H1 (cell line): ENCODE measurements around the gene UNC5B. TPM values are rescaled to one million over a fixed set of nuclear protein-coding genes. Genes with fewer than 3 reads are reported as not detected.

Experiments used
- CTCF ChIA-PET: fragments of 300-600 bp; sonication (Branson Sonifier 250); formaldehyde crosslinking; loops from one replicate; lab custom pipeline; 2021; ENCODE audit not compliant: partially characterized antibody; lab: Charles Lee
- POLR2A ChIA-PET: fragments of 300-600 bp; sonication (Branson Sonifier 250); formaldehyde crosslinking; loops from one replicate; lab custom pipeline; 2021; ENCODE audit warnings: inconsistent platforms; ENCODE audit not compliant: partially characterized antibody; lab: Charles Lee
- DNase-seq, 2 experiments: peaks; one replicate each; pipeline versions ENCODE4 v3.0.0 to v3.0.0-alpha.2; 2010 to 2022; ENCODE audit warnings: low spot score in 2 of 2, low read depth in 1 of 2, mixed read lengths in 1 of 2
- FAIRE-seq: peaks from 2 replicates; lab custom pipeline; 2011; peaks lifted over from hg19 to GRCh38; lab: Jason Lieb, UNC
- H2AFZ ChIP-seq: 2 replicates; pipeline ENCODE4 v1.8.1; 2012; ENCODE audit warnings: low read length, inconsistent platforms
- H2AK5ac ChIP-seq: 2 replicates; pipeline ENCODE4 v1.6.1; 2013; ENCODE audit warnings: low read depth, low read length
- H2BK120ac ChIP-seq: replicated peaks from 2 replicates; pipeline ENCODE3; 2013; ENCODE audit warnings: low read depth, low read length, inconsistent platforms
- H2BK12ac ChIP-seq: 2 replicates; pipeline ENCODE4 v1.6.1; 2013; ENCODE audit warnings: low read depth, low read length
- H2BK15ac ChIP-seq: 2 replicates; pipeline ENCODE4 v1.6.1; 2013; ENCODE audit warnings: low read length
- H2BK20ac ChIP-seq: 2 replicates; pipeline ENCODE4 v1.6.1; 2013; ENCODE audit warnings: low read length
- H2BK5ac ChIP-seq: 2 replicates; pipeline ENCODE4 v1.6.1; 2013; ENCODE audit warnings: low read depth, low read length
- H3K14ac ChIP-seq: 2 replicates; pipeline ENCODE4 v1.6.1; 2013; ENCODE audit warnings: inconsistent platforms; ENCODE audit not compliant: insufficient read length
- H3K18ac ChIP-seq: 2 replicates; pipeline ENCODE4 v1.6.1; 2013; ENCODE audit warnings: low read length; ENCODE audit errors: extremely low read depth
- H3K23ac ChIP-seq: 2 replicates; pipeline ENCODE4 v1.6.1; 2013; ENCODE audit warnings: inconsistent platforms; ENCODE audit not compliant: insufficient read length
- H3K23me2 ChIP-seq: 2 replicates; pipeline ENCODE4 v1.6.1; 2013; ENCODE audit warnings: low read depth, low read length
- H3K27ac ChIP-seq: 2 replicates; pipeline ENCODE4 v1.6.1; 2011; ENCODE audit warnings: low read depth, low read length, inconsistent platforms
- H3K27me3 ChIP-seq, 4 experiments: replicated peaks in 1 of 4; 1 replicate in 1 of 4; 2 replicates in 3 of 4; pipeline versions ENCODE4 v1.6.1 to v1.8.1; 2011 to 2013; ENCODE audit warnings: low read length in 3 of 4, mild to moderate bottlenecking in 3 of 4, inconsistent platforms in 2 of 4, mixed read lengths in 2 of 4, moderate library complexity in 1 of 4; ENCODE audit not compliant: control insufficient read depth in 3 of 4, insufficient read depth in 3 of 4; ENCODE audit errors: extremely low read depth in 1 of 4
- H3K36me3 ChIP-seq, 4 experiments: 2 replicates each; pipeline versions ENCODE4 v1.6.1 to v1.8.1; 2011 to 2013; ENCODE audit warnings: mild to moderate bottlenecking in 4 of 4, low read length in 3 of 4, moderate library complexity in 2 of 4, control low read depth in 1 of 4, inconsistent platforms in 1 of 4; ENCODE audit not compliant: insufficient read depth in 4 of 4, control insufficient read depth in 2 of 4
- H3K4ac ChIP-seq: replicated peaks from 2 replicates; pipeline ENCODE3; 2013; ENCODE audit warnings: low read length, low read depth, mixed read lengths, inconsistent platforms; ENCODE audit not compliant: insufficient read length
- H3K4me1 ChIP-seq, 4 experiments: replicated peaks in 1 of 4; 1 replicate in 1 of 4; 2 replicates in 3 of 4; pipeline versions ENCODE4 v1.6.1 to v1.8.1; 2011 to 2013; ENCODE audit warnings: low read length in 3 of 4, inconsistent platforms in 2 of 4, mixed read lengths in 1 of 4; ENCODE audit not compliant: insufficient read depth in 4 of 4, control insufficient read depth in 3 of 4
- H3K4me2 ChIP-seq, 2 experiments: 2 replicates each; pipeline versions ENCODE4 v1.6.1 to v1.8.1; 2011 to 2013; ENCODE audit warnings: low read depth in 2 of 2, low read length in 2 of 2, control low read depth in 1 of 2, inconsistent platforms in 1 of 2, mild to moderate bottlenecking in 1 of 2; ENCODE audit not compliant: insufficient read depth in 1 of 2
- H3K4me3 ChIP-seq, 4 experiments: fragments of 200-600, 300-600 bp in 1 of 4; sonication (generic), shearing (Covaris generic), sonication (Bioruptor Twin) in 1 of 4; 2 replicates each; pipeline versions ENCODE4 v1.5.1 to v1.8.1; 2011 to 2016; ENCODE audit warnings: low read length in 4 of 4, low read depth in 3 of 4, control low read depth in 2 of 4, inconsistent platforms in 2 of 4, mild to moderate bottlenecking in 2 of 4, mixed read lengths in 1 of 4, moderate library complexity in 1 of 4; ENCODE audit not compliant: insufficient read depth in 2 of 4; ENCODE audit errors: extremely low read depth in 1 of 4
- H3K56ac ChIP-seq: replicated peaks from 2 replicates; pipeline ENCODE3; 2013; ENCODE audit warnings: low read depth, mild to moderate bottlenecking, mixed read lengths, low read length, inconsistent platforms; ENCODE audit not compliant: insufficient read length
- H3K79me1 ChIP-seq: 2 replicates; pipeline ENCODE4 v1.6.1; 2013; ENCODE audit warnings: low read depth, low read length, control low read depth
- H3K79me2 ChIP-seq, 2 experiments: 2 replicates each; pipeline versions ENCODE4 v1.6.1 to v1.8.1; 2012 to 2013; ENCODE audit warnings: low read length in 2 of 2, mild to moderate bottlenecking in 2 of 2, inconsistent platforms in 1 of 2; ENCODE audit not compliant: insufficient read depth in 2 of 2, control insufficient read depth in 1 of 2
- H3K9ac ChIP-seq, 4 experiments: replicated peaks in 1 of 4; 1 replicate in 1 of 4; 2 replicates in 3 of 4; pipeline versions ENCODE4 v1.6.1 to v1.8.1; 2011 to 2013; ENCODE audit warnings: low read depth in 3 of 4, low read length in 3 of 4, control low read depth in 2 of 4, mild to moderate bottlenecking in 2 of 4, moderate library complexity in 2 of 4, inconsistent platforms in 1 of 4; ENCODE audit errors: extremely low read depth in 1 of 4
- H3K9me3 ChIP-seq, 2 experiments: 2 replicates each; pipeline versions ENCODE4 v1.6.1 to v1.8.1; 2012 to 2013; ENCODE audit warnings: mild to moderate bottlenecking in 2 of 2, moderate library complexity in 2 of 2, control low read depth in 1 of 2, inconsistent platforms in 1 of 2, low read depth in 1 of 2, low read length in 1 of 2, mixed read lengths in 1 of 2; ENCODE audit not compliant: insufficient read depth in 2 of 2
- H4K20me1 ChIP-seq, 2 experiments: replicated peaks in 1 of 2; 2 replicates each; pipeline versions ENCODE3 to v1.8.1; 2011 to 2013; ENCODE audit warnings: inconsistent platforms in 2 of 2, low read length in 2 of 2, mild to moderate bottlenecking in 1 of 2; ENCODE audit not compliant: insufficient read depth in 2 of 2, control insufficient read depth in 1 of 2
- H4K5ac ChIP-seq: 2 replicates; pipeline ENCODE4 v1.6.1; 2013; ENCODE audit warnings: low read length, low read depth, mixed read lengths, inconsistent platforms; ENCODE audit not compliant: insufficient read length
- H4K8ac ChIP-seq: 2 replicates; pipeline ENCODE4 v1.8.0; 2013; ENCODE audit warnings: mild to moderate bottlenecking, moderate library complexity, low read length, inconsistent platforms; ENCODE audit not compliant: insufficient read depth; ENCODE audit errors: extremely low read depth
- H4K91ac ChIP-seq: replicated peaks from 2 replicates; pipeline ENCODE3; 2013; ENCODE audit warnings: low read length, mixed read lengths, inconsistent platforms; ENCODE audit not compliant: insufficient read length
- CBX5 ChIP-seq: fragments of 300-800, 300-1000 bp; sonication (generic); IDR thresholded peaks from 2 replicates; pipeline ENCODE4 v1.7.1; 2016; ENCODE audit warnings: antibody characterized with exemption, low read length, low read depth
- EGR1 ChIP-seq: IDR thresholded peaks from 2 replicates; pipeline ENCODE4 v1.6.1; 2011; ENCODE audit warnings: low read depth, low read length, borderline replicate concordance
- FOSL1 ChIP-seq: IDR thresholded peaks from 2 replicates; pipeline ENCODE4 v1.6.1; 2011; ENCODE audit warnings: mild to moderate bottlenecking, low read depth, low read length, moderate library complexity; ENCODE audit not compliant: insufficient read depth
- HDAC2 ChIP-seq, 2 experiments: fragments of 300-600 bp in 1 of 2; sonication (generic) in 1 of 2; IDR thresholded peaks; 2 replicates each; pipeline ENCODE4 v1.6.1; 2011 to 2012; ENCODE audit warnings: low read depth in 2 of 2, low read length in 2 of 2, mild to moderate bottlenecking in 2 of 2, moderate library complexity in 2 of 2, borderline replicate concordance in 1 of 2, inconsistent platforms in 1 of 2
- HDAC6 ChIP-seq: IDR thresholded peaks from one replicate; pipeline ENCODE4 v1.7.1; 2012; ENCODE audit warnings: low read depth, mild to moderate bottlenecking, inconsistent platforms, low read length, moderate library complexity
- JUN ChIP-seq: IDR thresholded peaks from 2 replicates; pipeline ENCODE4 v1.6.1; 2011; ENCODE audit warnings: low read depth, mild to moderate bottlenecking, improper control_type of control experiment, low read length
- RBBP5 ChIP-seq: IDR thresholded peaks from 2 replicates; pipeline ENCODE4 v1.7.1; 2012; ENCODE audit warnings: low read depth, mild to moderate bottlenecking, inconsistent platforms, low read length, moderate library complexity, borderline replicate concordance
- RFX5 ChIP-seq: IDR thresholded peaks from 2 replicates; pipeline ENCODE4 v1.6.1; 2011; ENCODE audit warnings: low read depth, low read length, improper control_type of control experiment, borderline replicate concordance
- SAP30 ChIP-seq: fragments of 300-600 bp; sonication (generic); IDR thresholded peaks from 2 replicates; pipeline ENCODE4 v1.7.1; 2012; ENCODE audit warnings: low read length, moderate library complexity, mild to moderate bottlenecking, inconsistent platforms; ENCODE audit not compliant: insufficient read depth, insufficient replicate concordance
- USF2 ChIP-seq: IDR thresholded peaks from 2 replicates; pipeline ENCODE4 v1.6.1; 2011; ENCODE audit warnings: low read length, improper control_type of control experiment
- ZNF274 ChIP-seq: IDR thresholded peaks from 2 replicates; pipeline ENCODE4 v1.7.0; 2012; ENCODE audit warnings: low read length, borderline replicate concordance; ENCODE audit errors: extremely low read depth
- WGBS, 2 experiments: shearing (Covaris generic) in 1 of 2; methylation state at CpG; one replicate each; pipeline versions ENCODE4 v1.1.6 to v1.1.7; 2013 to 2015; ENCODE audit warnings: low lambda C conversion rate in 2 of 2, mixed read lengths in 2 of 2, inconsistent platforms in 1 of 2, low coverage in 1 of 2, missing lambda C conversion rate in 1 of 2; ENCODE audit not compliant: insufficient replicate concordance in 2 of 2, insufficient coverage in 1 of 2, insufficient read length in 1 of 2; ENCODE audit errors: extremely low coverage in 1 of 2, missing lambda C conversion rate in 1 of 2; 5-methylcytosine and 5-hydroxymethylcytosine counted together
- polyA plus RNA-seq, 7 experiments: library from polyadenylated mRNA; depleted of rRNA in 3 of 7; stranded (reverse) in 5 of 7; unstranded in 2 of 7; fragments of >200 nt in 5 of 7; fragments of 200-250 nt in 2 of 7; gene quantifications; 1 replicate in 5 of 7; 2 replicates in 1 of 7; 4 replicates in 1 of 7; pipeline versions ENCODE4 v1.2.1 to v1.2.3, GENCODE V29; 2011 to 2013; ENCODE audit warnings: missing spikeins in 2 of 7, mixed read lengths in 2 of 7
- total RNA-seq: library from RNA; stranded (reverse); fragmentation: NEBNext Ultra II Directional; extraction: Animal tissue kit (Norgen Biotek cat#: 25700); gene quantifications from 2 replicates; pipeline ENCODE4 v1.2.1, GENCODE V29; 2021
- TF ChIP-seq, protein P1 (sequence below): IDR thresholded peaks from 2 replicates; pipeline ENCODE4 v1.6.1; 2012; ENCODE audit warnings: inconsistent platforms

Gene UNC5B
- total and polyA plus RNA-seq, 2 of the 8 experiments (the other 6 are each of a cell fraction or from before 2014, with no cell fraction given) = 27.9 to 31.8 TPM

- H3K23me2 ChIP-seq = no peaks in the 10 kb centered on the region
- no peak overlapping the region for H2BK120ac ChIP-seq
- FAIRE-seq = no peak
- H3K36me3 ChIP-seq = no peaks in the 10 kb centered on the region
- no peak overlapping the region for H3K4ac ChIP-seq
- H3K79me2 ChIP-seq = no peaks in the 10 kb centered on the region
- ChIA-PET POLR2A (no interaction called here), CTCF (interaction anchor here (1.2 kb wide), 1 partner anchor 284 kb away, joined by 3 read pairs; no protein-coding TSS in a partner anchor)
- H3K27ac ChIP-seq = no peak overlapping the region
- no peak overlapping the region for H4K5ac ChIP-seq
- no peak overlapping the region for H3K4me3 ChIP-seq
- no peaks in the 10 kb centered on the region for H4K20me1 ChIP-seq
- H3K79me1 ChIP-seq = no peaks in the 10 kb centered on the region
- H3K14ac ChIP-seq = no peak overlapping the region
- H3K56ac ChIP-seq = no peak overlapping the region
- no peak overlapping the region for H2BK15ac ChIP-seq
- H2AK5ac ChIP-seq = no peak overlapping the region
- H3K9ac ChIP-seq = no peak overlapping the region
- H2AFZ ChIP-seq = no peak overlapping the region
- DNase-seq = no peak
- 89% methylated on average over 3 of the region's 3 CpGs; no CpG with 5 or more reads in 1 of the 2 experiments for WGBS, 2 experiments
- no peak overlapping the region for H2BK12ac ChIP-seq
- H3K4me1 ChIP-seq = peaks cover 0 to 2% (median 0%) of the 10 kb centered on the region in 4 experiments; a peak in 3 of 7 replicates
- H3K18ac ChIP-seq = no peak overlapping the region
- no peak overlapping the region for H2BK20ac ChIP-seq
- H3K27me3 ChIP-seq = no peaks in the 10 kb centered on the region
- H3K9me3 ChIP-seq = no peaks in the 10 kb centered on the region
- no peak overlapping the region for H3K23ac ChIP-seq
- no peak overlapping the region for H4K91ac ChIP-seq
- H2BK5ac ChIP-seq = no peak overlapping the region
- no peak overlapping the region for H3K4me2 ChIP-seq
- no peak overlapping the region for H4K8ac ChIP-seq
- no peak for TF ChIP-seq FOSL1
- TF ChIP-seq CBX5 = no peak
- TF ChIP-seq HDAC6 = no peak
- TF ChIP-seq SAP30 = no peak
- no peak for TF ChIP-seq USF2
- TF ChIP-seq ZNF274 = no peak
- no peak for TF ChIP-seq RFX5
- no peak for TF ChIP-seq HDAC2 (IDR thresholded peaks at IDR 0.05; ENCODE audit: borderline replicate concordance in 1 of 2, low read depth in 2 of 2, low read length in 2 of 2)
- TF ChIP-seq, protein P1, sequence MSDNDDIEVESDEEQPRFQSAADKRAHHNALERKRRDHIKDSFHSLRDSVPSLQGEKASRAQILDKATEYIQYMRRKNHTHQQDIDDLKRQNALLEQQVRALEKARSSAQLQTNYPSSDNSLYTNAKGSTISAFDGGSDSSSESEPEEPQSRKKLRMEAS = no peak
- TF ChIP-seq RBBP5 = no peak
- no peak for TF ChIP-seq JUN
- no peak for TF ChIP-seq EGR1
Measured at GRCh38 chr10:71187600-71187999, 24.8 kb upstream of the UNC5B start.
